IPS DF 19.7 (cell line): ENCODE measurements around the gene RMND5A.
A peak's percentile ranks its signal among the peaks of the same experiment; 100 is the strongest.
"Not testable (repeated sequence)": the region's sequence is repeated elsewhere in the genome, so short reads cannot be mapped to it uniquely, and the experiment has no call there.

Experiments used
- DNase-seq: peaks from one replicate; pipeline ENCODE4 v3.0.0-alpha.2; 2013; ENCODE audit warnings: low read depth, low spot score

Gene RMND5A

GRCh38 chr2:86719637-86720539 lies at the start of gene RMND5A:
Gene RMND5A (plus strand): TSS chr2:86720291. CDS start chr2:86720668, 377 bp downstream.
- not testable (repeated sequence) for DNase-seq

- no peak for DNase-seq
Observed at GRCh38 chr2:86671337-86671981, 48.6 kb upstream of the RMND5A start.

GRCh38 chr2:86672027-86672545 lies 48.0 kb upstream of the RMND5A start:
- DNase-seq: no peak

- DNase-seq: no peak
Observed at GRCh38 chr2:86673011-86673410, 47.1 kb upstream of the RMND5A start.

- DNase-seq: no peak
Observed at GRCh38 chr2:86673986-86674670, 46.0 kb upstream of the RMND5A start.

GRCh38 chr2:86675104-86675503 lies 45.0 kb upstream of the RMND5A start:
- no peak for DNase-seq

- DNase-seq: peak; percentile 23
Observed at GRCh38 chr2:86675511-86676015, 44.5 kb upstream of the RMND5A start.

GRCh38 chr2:86677816-86678215 lies 42.3 kb upstream of the RMND5A start:
- DNase-seq: no peak

- no peak for DNase-seq
Observed at GRCh38 chr2:86679036-86679435, 41.1 kb upstream of the RMND5A start.

GRCh38 chr2:86685351-86685750 lies 34.7 kb upstream of the RMND5A start:
- no peak for DNase-seq

- DNase-seq: no peak
Observed at GRCh38 chr2:86686460-86686859, 33.6 kb upstream of the RMND5A start.

GRCh38 chr2:86686905-86687304 lies 33.2 kb upstream of the RMND5A start:
- no peak for DNase-seq

- no peak for DNase-seq
Observed at GRCh38 chr2:86695053-86695691, 24.9 kb upstream of the RMND5A start.

- no peak for DNase-seq
Observed at GRCh38 chr2:86697551-86698104, 22.5 kb upstream of the RMND5A start.

GRCh38 chr2:86700690-86701089 lies 19.4 kb upstream of the RMND5A start:
- DNase-seq: no peak

GRCh38 chr2:86703704-86704361 lies 16.3 kb upstream of the RMND5A start:
- DNase-seq: no peak

- no peak for DNase-seq
Observed at GRCh38 chr2:86704459-86704971, 15.6 kb upstream of the RMND5A start.

- DNase-seq: no peak
Observed at GRCh38 chr2:86706220-86706619, 13.9 kb upstream of the RMND5A start.

- DNase-seq: no peak
Observed at GRCh38 chr2:86706935-86707334, 13.2 kb upstream of the RMND5A start.

GRCh38 chr2:86708126-86708525 lies 12.0 kb upstream of the RMND5A start:
- not testable (repeated sequence) for DNase-seq
